ENCODE results near the gene ARSG. TPM values are rescaled to one million over a fixed set of nuclear protein-coding genes. Genes with fewer than 3 reads are reported as not detected.
"Not testable (repeated sequence)": the region's sequence is repeated elsewhere in the genome, so short reads cannot be mapped to it uniquely, and the experiment has no call there.

The ARSG gene
- polyA plus RNA-seq (ENCODE audit: insufficient read length in 4 of 4) = 1 to 10 TPM; 2.7 to 7.0 (median 4.3) TPM

- peak in 1 of 4 donors; percentile 64 for DNase-seq (ENCODE audit: low read depth in 4 of 4, low spot score in 3 of 4)
Measured at GRCh38 chr17:68290955-68291835, at the start of gene ARSG, which contains the start of gene SLC16A6. Gene ARSG (plus strand): TSS chr17:68291495. CDS start chr17:68307494, 15,999 bp downstream. Gene SLC16A6 (minus strand): TSS chr17:68291127. CDS start chr17:68278320, 12,807 bp downstream.

GRCh38 chr17:68246271-68247028, 44.8 kb upstream of the ARSG start:
- no peak for DNase-seq (ENCODE audit: low read depth in 4 of 4, low spot score in 3 of 4)

GRCh38 chr17:68247445-68248198, 43.7 kb upstream of the ARSG start, which contains the start of gene AMZ2:
Gene AMZ2 (plus strand): TSS chr17:68248043. CDS start chr17:68250188, 2,145 bp downstream.
- DNase-seq (ENCODE audit: low read depth in 4 of 4, low spot score in 3 of 4) = peak; percentile 82 to 90 (median 86)

- no peak for DNase-seq (ENCODE audit: low read depth in 4 of 4, low spot score in 3 of 4)
Measured at GRCh38 chr17:68248199-68248825, 43.0 kb upstream of the ARSG start.

- DNase-seq (ENCODE audit: low read depth in 4 of 4, low spot score in 3 of 4) = no peak
Measured at GRCh38 chr17:68248891-68249290, 42.4 kb upstream of the ARSG start.

- no peak for DNase-seq (ENCODE audit: low read depth in 4 of 4, low spot score in 3 of 4)
Measured at GRCh38 chr17:68249354-68249765, 41.9 kb upstream of the ARSG start.

- DNase-seq (ENCODE audit: low read depth in 4 of 4, low spot score in 3 of 4) = not testable (repeated sequence)
Measured at GRCh38 chr17:68253426-68253825, 37.9 kb upstream of the ARSG start.

GRCh38 chr17:68255151-68255550, 36.1 kb upstream of the ARSG start:
- no peak for DNase-seq (ENCODE audit: low read depth in 4 of 4, low spot score in 3 of 4)

- no peak for DNase-seq (ENCODE audit: low read depth in 4 of 4, low spot score in 3 of 4)
Measured at GRCh38 chr17:68255731-68256538, 35.4 kb upstream of the ARSG start.

GRCh38 chr17:68256701-68257100, 34.6 kb upstream of the ARSG start:
- DNase-seq (ENCODE audit: low read depth in 4 of 4, low spot score in 3 of 4) = not testable (repeated sequence)

- no peak for DNase-seq (ENCODE audit: low read depth in 4 of 4, low spot score in 3 of 4)
Measured at GRCh38 chr17:68257934-68258333, 33.4 kb upstream of the ARSG start.

- DNase-seq (ENCODE audit: low read depth in 4 of 4, low spot score in 3 of 4) = not testable (repeated sequence)
Measured at GRCh38 chr17:68258890-68259647, 32.2 kb upstream of the ARSG start.

GRCh38 chr17:68259648-68259951, 31.7 kb upstream of the ARSG start:
- not testable (repeated sequence) for DNase-seq (ENCODE audit: low read depth in 4 of 4, low spot score in 3 of 4)

GRCh38 chr17:68260051-68260762, 31.1 kb upstream of the ARSG start:
- DNase-seq (ENCODE audit: low read depth in 4 of 4, low spot score in 3 of 4) = no peak

- DNase-seq (ENCODE audit: low read depth in 4 of 4, low spot score in 3 of 4) = not testable (repeated sequence)
Measured at GRCh38 chr17:68262467-68262866, 28.8 kb upstream of the ARSG start.

GRCh38 chr17:68263101-68263681, 28.1 kb upstream of the ARSG start:
- DNase-seq (ENCODE audit: low read depth in 4 of 4, low spot score in 3 of 4) = not testable (repeated sequence)

- not testable (repeated sequence) for DNase-seq (ENCODE audit: low read depth in 4 of 4, low spot score in 3 of 4)
Measured at GRCh38 chr17:68265833-68266232, 25.5 kb upstream of the ARSG start.

- no peak for DNase-seq (ENCODE audit: low read depth in 4 of 4, low spot score in 3 of 4)
Measured at GRCh38 chr17:68273722-68274121, 17.6 kb upstream of the ARSG start.

Measured in left renal pelvis (tissue), 4 donors.